HEK293T (cell line): ENCODE measurements around the gene SLC31A1.
"Not testable (repeated sequence)": the region's sequence is repeated elsewhere in the genome, so short reads cannot be mapped to it uniquely, and the experiment has no call there.

Experiments
- CTCF ChIA-PET: fragments of 350-600 bp; formaldehyde crosslinking; extraction: SDS; loops from one replicate; lab custom pipeline; 2021; ENCODE audit warnings: antibody characterized with exemption, inconsistent platforms; lab: Yijun Ruan, JAX
- POLR2A ChIA-PET: fragments of 350-600 bp; formaldehyde crosslinking; extraction: SDS; loops from one replicate; lab custom pipeline; 2020; ENCODE audit warnings: antibody characterized with exemption, inconsistent platforms; lab: Yijun Ruan, JAX
- DNase-seq: peaks from one replicate; pipeline ENCODE4 v3.0.0; 2012; ENCODE audit warnings: mixed read lengths; ENCODE audit errors: extremely low spot score
- ARNT ChIP-seq: fragments of 450-650 bp; IDR thresholded peaks from 2 replicates; pipeline ENCODE4 v1.6.1; 2017; ENCODE audit warnings: mild to moderate bottlenecking
- BHLHE40 ChIP-seq: fragments of 450-650 bp; IDR thresholded peaks from 2 replicates; pipeline ENCODE4 v1.6.1; 2016; ENCODE audit warnings: mild to moderate bottlenecking, moderate library complexity, borderline replicate concordance
- CTBP1 ChIP-seq: fragments of 450-650 bp; IDR thresholded peaks from 2 replicates; pipeline ENCODE4 v1.6.1; 2016; ENCODE audit warnings: borderline replicate concordance
- ELF4 ChIP-seq: fragments of 450-650 bp; IDR thresholded peaks from 2 replicates; pipeline ENCODE4 v1.6.1; 2017; ENCODE audit warnings: antibody characterized with exemption
- FOXA1 ChIP-seq: fragments of 450-650 bp; IDR thresholded peaks from 2 replicates; pipeline ENCODE4 v1.6.1; 2016; ENCODE audit warnings: mild to moderate bottlenecking
- FOXK2 ChIP-seq: fragments of 450-650 bp; IDR thresholded peaks from 2 replicates; pipeline ENCODE4 v1.6.1; 2016; ENCODE audit warnings: mild to moderate bottlenecking
- FOXM1 ChIP-seq: fragments of 450-650 bp; IDR thresholded peaks from 2 replicates; pipeline ENCODE4 v1.6.1; 2017; ENCODE audit warnings: mild to moderate bottlenecking, borderline replicate concordance
- HDGF ChIP-seq: fragments of 450-650 bp; IDR thresholded peaks from 2 replicates; pipeline ENCODE4 v1.6.1; 2017; ENCODE audit warnings: antibody characterized with exemption, borderline replicate concordance
- L3MBTL2 ChIP-seq: fragments of 450-650 bp; conservative IDR thresholded peaks from 2 replicates; pipeline ENCODE4 v1.6.1; 2016; ENCODE audit warnings: mild to moderate bottlenecking
- LEF1 ChIP-seq: fragments of 450-650 bp; IDR thresholded peaks from 2 replicates; pipeline ENCODE4 v1.6.1; 2017; ENCODE audit warnings: mild to moderate bottlenecking, borderline replicate concordance
- NFRKB ChIP-seq: fragments of 450-650 bp; IDR thresholded peaks from 2 replicates; pipeline ENCODE4 v1.6.1; 2016; ENCODE audit warnings: mild to moderate bottlenecking, moderate library complexity
- SP1 ChIP-seq: fragments of 450-650 bp; IDR thresholded peaks from 2 replicates; pipeline ENCODE4 v1.6.1; 2017
- SUZ12 ChIP-seq: fragments of 450-650 bp; IDR thresholded peaks from 2 replicates; pipeline ENCODE4 v1.6.1; 2016; ENCODE audit warnings: mild to moderate bottlenecking
- TARDBP ChIP-seq: fragments of 450-650 bp; IDR thresholded peaks from 2 replicates; pipeline ENCODE4 v1.6.1; 2016
- ZNF384 ChIP-seq: fragments of 450-650 bp; IDR thresholded peaks from 2 replicates; pipeline ENCODE4 v1.6.1; 2016
- TF ChIP-seq, protein P1 (sequence below): fragments of 450-650 bp; IDR thresholded peaks from 2 replicates; pipeline ENCODE4 v1.6.1; 2016

SLC31A1 gene

GRCh38 chr9:113293285-113293878 is 72.0 kb downstream of the SLC31A1 start:
- ChIA-PET POLR2A (no interaction called here), CTCF (no interaction called here)
- TF ChIP-seq TARDBP = no peak
- TF ChIP-seq L3MBTL2 = no peak
- no peak for TF ChIP-seq SP1
- no peak for TF ChIP-seq FOXM1
- TF ChIP-seq BHLHE40 = no peak
- TF ChIP-seq ARNT = no peak
- TF ChIP-seq ZNF384 = no peak
- no peak for TF ChIP-seq HDGF
- no peak for TF ChIP-seq ELF4
- no peak for TF ChIP-seq SUZ12
- no peak for TF ChIP-seq LEF1
- TF ChIP-seq NFRKB = no peak
- TF ChIP-seq, protein P1, sequence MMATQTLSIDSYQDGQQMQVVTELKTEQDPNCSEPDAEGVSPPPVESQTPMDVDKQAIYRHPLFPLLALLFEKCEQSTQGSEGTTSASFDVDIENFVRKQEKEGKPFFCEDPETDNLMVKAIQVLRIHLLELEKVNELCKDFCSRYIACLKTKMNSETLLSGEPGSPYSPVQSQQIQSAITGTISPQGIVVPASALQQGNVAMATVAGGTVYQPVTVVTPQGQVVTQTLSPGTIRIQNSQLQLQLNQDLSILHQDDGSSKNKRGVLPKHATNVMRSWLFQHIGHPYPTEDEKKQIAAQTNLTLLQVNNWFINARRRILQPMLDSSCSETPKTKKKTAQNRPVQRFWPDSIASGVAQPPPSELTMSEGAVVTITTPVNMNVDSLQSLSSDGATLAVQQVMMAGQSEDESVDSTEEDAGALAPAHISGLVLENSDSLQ = no peak
- no peak for TF ChIP-seq FOXK2
- TF ChIP-seq CTBP1 = no peak
- no peak for TF ChIP-seq FOXA1
- no peak for DNase-seq

GRCh38 chr9:113296247-113296646 is 74.9 kb downstream of the SLC31A1 start:
- DNase-seq = not testable (repeated sequence)
- ChIA-PET POLR2A (interaction anchor here (2.2 kb wide), 1 partner anchor 21 kb away, joined by 8 read pairs; the partner anchor contains the start of genes CDC26 and PRPF4), CTCF (interaction anchor here (0.6 kb wide), 1 partner anchor 21 kb away, joined by 8 read pairs; the partner anchor contains the start of gene CDC26)

DNA sequence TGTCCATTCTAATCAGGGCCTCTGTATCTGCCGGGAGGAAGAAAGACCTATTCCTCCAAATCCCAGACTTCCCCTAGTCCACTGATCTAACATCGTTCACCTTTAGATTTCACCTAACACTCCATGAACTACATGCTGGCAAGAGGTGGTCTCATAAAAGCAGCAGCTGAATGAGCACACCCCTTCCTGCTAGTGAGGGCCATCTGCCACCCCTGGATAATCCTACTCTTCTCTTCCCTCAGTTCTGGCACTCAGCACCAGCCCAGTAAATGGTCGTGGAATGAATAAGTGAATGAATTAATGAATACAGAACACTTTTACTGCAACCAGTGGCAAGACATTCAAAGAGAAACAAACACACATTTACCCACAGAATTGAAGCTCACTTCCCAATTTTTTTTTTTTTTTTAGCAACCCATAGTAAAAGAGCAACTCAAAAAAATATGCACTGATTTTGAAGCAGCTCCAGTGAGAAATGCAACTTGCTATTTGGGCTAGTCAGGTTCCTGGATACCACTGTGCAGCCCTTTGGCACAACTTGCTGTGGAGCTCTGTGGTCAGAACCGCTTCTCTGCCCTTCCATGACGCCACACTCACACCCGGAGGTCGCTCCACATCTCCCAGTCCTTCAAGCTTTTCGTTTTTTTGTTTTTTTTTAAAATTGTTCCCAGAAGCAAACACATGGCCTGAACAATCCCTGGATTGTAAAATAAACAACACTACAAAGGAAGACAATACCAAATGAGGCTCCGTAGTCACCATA is 75.6 kb downstream of the SLC31A1 start:
- ChIA-PET POLR2A (interaction anchor here (1.1 kb wide), 1 partner anchor 22 kb away, joined by 5 read pairs; the partner anchor contains the start of gene CDC26), CTCF (no interaction called here)
- no peak for DNase-seq
- TF ChIP-seq ELF4 = no peak
- no peak for TF ChIP-seq BHLHE40
- TF ChIP-seq ZNF384 = no peak
- TF ChIP-seq NFRKB = no peak
- no peak for TF ChIP-seq ARNT

GRCh38 chr9:113298311-113298710 is 77.0 kb downstream of the SLC31A1 start:
- no peak for DNase-seq
- CTCF ChIA-PET = interaction anchor here (0.6 kb wide), 1 partner anchor 15 kb away, joined by 3 read pairs; no protein-coding TSS in a partner anchor
- POLR2A ChIA-PET = no interaction called here
- TF ChIP-seq NFRKB (no peak), TARDBP (no peak), FOXA1 (no peak), ZNF384 (no peak), ELF4 (no peak), L3MBTL2 (no peak), FOXM1 (no peak), LEF1 (no peak), CTBP1 (no peak), HDGF (no peak), SP1 (no peak)
- TF ChIP-seq, protein P1 = no peak

GRCh38 chr9:113298924-113299770 is 77.8 kb downstream of the SLC31A1 start:
- CTCF ChIA-PET = interaction anchor here (0.6 kb wide), 1 partner anchor 14 kb away, joined by 3 read pairs; no protein-coding TSS in a partner anchor
- no peak for TF ChIP-seq NFRKB
- TF ChIP-seq FOXK2 = no peak
- no peak for TF ChIP-seq BHLHE40
- TF ChIP-seq ARNT = no peak
- no peak for TF ChIP-seq CTBP1
- no peak for TF ChIP-seq SUZ12
- no peak for TF ChIP-seq ZNF384
- TF ChIP-seq LEF1 = no peak
- no peak for TF ChIP-seq TARDBP
- TF ChIP-seq FOXM1 = no peak
- no peak for TF ChIP-seq SP1
- no peak for TF ChIP-seq L3MBTL2
- no peak for TF ChIP-seq HDGF
- no peak for TF ChIP-seq ELF4
- TF ChIP-seq, protein P1 = no peak
- POLR2A ChIA-PET = interaction anchor here (1.0 to 1.1 kb wide), 2 partner anchors 24 to 41 kb away, joined by 4 to 6 read pairs; partner anchors contain the start of genes CDC26 and WDR31
- no peak for DNase-seq
